C1 segment of cervical spinal cord (tissue), 14 donors: ENCODE measurements around the gene ZC3H12D.

Experiments used
- DNase-seq, 14 donors: peaks; one replicate each; lab custom pipeline; 2025; lab: John Stamatoyannopoulos, UW

The ZC3H12D gene

GRCh38 chr6:149443411-149444181 lies 41.2 kb downstream of the ZC3H12D start:
- peak in 5 of 14 donors; percentile 6 to 44 (median 17) for DNase-seq

GRCh38 chr6:149441740-149442139 lies 43.1 kb downstream of the ZC3H12D start:
- DNase-seq, result no peak

DNA sequence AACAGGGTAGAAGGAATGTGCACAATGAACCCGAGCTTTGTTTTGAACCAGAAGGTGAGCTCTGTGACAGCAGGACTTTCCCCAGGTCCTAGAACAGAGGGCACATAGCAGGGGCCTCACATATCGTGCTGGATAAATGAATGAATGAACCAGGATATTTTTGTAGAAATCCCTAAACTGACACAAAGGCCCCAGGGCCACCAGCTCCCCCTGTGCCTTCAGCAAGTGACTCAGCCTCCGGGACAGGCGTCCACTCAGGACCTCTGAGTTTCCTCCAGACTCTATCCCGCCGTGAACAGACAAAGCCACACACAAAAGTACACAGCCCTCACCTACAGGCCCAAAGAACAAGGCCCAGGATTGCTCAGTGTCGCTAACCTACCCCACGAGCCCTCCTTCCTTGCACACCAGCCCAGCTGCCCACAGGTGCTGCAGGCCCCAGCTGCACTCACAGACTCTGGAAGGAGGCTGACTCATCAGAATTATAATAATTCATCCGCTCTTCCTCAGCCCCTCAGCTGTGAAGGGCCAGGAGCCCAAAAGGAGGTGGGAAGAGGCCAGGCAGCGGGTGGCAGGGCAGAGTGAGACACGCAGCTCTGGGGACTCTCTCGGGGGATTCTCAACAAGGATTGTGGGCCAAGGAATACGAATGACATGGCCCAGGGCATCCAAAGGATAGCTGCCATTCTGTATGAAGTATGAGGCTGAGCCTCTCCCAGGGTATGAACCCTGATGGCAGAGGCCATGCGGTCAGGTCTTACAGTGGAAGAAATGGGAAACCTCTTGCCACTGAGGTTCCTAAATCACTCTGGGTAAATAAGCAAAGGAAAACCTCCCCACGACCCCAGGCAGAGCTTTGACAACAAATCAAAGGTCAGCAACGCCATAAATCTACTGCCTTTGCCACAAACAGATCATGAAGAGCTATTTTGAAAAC lies 43.8 kb downstream of the ZC3H12D start:
- DNase-seq, result no peak

- no peak for DNase-seq
Measured at GRCh38 chr6:149439626-149440025, 45.2 kb downstream of the ZC3H12D start.

GRCh38 chr6:149438855-149439254 lies 46.0 kb downstream of the ZC3H12D start:
- DNase-seq, result no peak

- DNase-seq, result no peak
Measured at GRCh38 chr6:149437212-149437611, 47.6 kb downstream of the ZC3H12D start.

DNA sequence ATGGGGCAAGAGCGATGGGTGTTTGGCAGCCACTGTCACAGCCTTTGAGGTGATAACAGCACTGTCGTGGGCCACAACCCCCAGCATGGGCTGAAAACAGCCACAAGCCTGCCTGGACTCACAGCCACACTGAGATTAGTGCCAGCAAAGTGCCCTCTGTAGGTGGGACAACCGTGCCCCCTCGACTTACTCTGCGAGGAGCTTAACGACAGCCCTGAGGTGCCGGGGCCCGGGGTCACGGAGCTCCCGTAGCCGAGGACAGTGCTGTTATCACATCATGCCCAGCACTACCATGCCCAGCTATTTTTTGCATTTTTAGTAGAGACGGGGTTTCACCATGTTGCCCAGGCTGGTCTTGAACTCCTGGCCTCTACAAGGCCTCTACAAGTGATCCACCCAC lies 48.2 kb downstream of the ZC3H12D start:
- DNase-seq, result no peak

GRCh38 chr6:149435919-149436586 lies 48.8 kb downstream of the ZC3H12D start:
- no peak for DNase-seq

GRCh38 chr6:149433881-149434280 lies 50.9 kb downstream of the ZC3H12D start:
- no peak for DNase-seq

- DNase-seq, result no peak
Measured at GRCh38 chr6:149433405-149433804, 51.4 kb downstream of the ZC3H12D start.

GRCh38 chr6:149431905-149432775 lies 52.7 kb downstream of the ZC3H12D start:
- peak; percentile 23 to 93 (median 82) for DNase-seq

DNA sequence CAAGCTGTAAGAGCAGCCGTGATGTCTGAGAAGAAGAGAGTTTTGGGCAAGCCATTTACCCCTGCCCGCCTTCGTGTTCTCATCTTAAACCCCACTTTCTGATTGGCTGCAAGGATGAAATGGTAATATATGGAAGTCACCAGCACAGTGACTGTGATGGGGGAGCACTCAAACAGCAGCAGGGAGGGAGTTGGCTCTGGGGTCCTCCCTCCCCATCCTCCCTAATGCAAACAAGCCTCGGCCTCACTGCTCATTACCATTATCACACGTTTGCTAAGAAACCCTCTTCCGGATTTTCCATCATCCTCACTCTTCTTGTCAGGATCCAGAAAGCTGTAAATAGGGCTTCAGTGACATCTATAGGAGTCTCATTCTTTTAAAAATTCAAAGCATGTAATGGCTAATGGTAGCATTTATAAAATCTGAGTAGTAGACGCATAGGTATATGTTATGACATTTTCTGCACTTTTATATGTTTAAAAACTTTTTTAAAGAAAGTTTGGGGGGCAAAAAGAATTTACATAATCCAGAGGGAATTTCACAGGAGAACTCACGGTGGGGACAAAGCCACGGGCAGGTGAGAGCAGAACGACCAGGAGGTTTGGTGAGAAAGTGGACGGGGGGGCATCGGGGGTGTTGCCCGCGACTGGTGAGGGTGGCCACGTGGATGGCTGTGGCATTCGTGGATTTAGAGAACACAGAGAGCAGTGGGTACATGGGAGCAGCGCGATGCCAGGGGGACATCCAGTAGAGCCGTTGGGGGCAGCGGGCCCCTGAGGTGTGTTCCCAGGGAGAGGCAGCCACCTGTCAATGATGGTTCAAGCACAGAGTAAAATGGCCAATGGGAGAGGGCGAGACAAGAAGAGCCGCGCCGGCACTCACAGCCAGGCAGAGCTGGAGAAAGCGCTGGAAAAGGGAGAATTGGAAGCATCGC lies 55.1 kb downstream of the ZC3H12D start:
- DNase-seq, result no peak

GRCh38 chr6:149428606-149429005 lies 56.2 kb downstream of the ZC3H12D start:
- no peak for DNase-seq

DNA sequence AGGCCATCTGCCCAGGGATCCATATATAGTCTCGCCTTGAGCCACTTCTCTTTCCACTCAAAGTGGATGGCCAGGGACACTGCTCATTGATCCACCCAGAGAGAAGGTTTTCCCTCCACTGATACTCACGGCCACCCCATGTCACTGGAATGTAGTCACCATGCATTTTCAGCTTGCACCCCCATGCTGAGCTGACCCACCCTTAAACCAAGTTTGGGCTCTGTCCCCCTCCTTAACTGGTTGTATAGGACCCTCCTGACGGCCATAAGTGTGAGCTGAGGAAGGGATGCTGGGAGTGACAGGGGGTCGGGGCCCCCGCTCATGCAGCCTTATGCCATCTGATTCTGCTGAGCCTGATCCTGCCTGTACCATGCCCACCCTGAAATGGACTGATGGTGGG lies 59.1 kb downstream of the ZC3H12D start:
- no peak for DNase-seq

- DNase-seq, result no peak
Measured at GRCh38 chr6:149425224-149425623, 59.6 kb downstream of the ZC3H12D start.

DNA sequence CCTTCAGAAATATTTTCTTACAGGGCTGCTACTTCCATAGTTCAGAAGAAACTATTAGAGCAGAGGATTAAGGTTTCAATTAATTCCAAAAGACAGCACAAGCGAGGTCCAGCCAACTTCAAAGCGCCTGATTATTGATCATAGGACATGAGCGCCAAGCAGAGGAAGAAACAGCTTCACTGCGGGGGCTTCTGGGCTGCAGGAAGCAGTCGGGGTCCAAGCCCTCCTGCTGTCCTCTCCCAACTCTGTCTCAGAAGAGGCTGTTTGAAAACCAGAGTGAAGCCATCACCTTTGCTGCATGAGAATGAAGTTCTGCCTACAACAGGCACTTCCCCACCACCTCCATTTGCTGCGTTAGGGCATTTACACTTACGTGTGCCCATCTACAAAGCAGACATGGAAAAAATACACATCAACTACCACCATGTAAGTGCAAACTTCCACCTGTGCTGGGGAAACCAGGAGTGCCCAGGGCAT lies 60.8 kb downstream of the ZC3H12D start:
- no peak for DNase-seq

DNA sequence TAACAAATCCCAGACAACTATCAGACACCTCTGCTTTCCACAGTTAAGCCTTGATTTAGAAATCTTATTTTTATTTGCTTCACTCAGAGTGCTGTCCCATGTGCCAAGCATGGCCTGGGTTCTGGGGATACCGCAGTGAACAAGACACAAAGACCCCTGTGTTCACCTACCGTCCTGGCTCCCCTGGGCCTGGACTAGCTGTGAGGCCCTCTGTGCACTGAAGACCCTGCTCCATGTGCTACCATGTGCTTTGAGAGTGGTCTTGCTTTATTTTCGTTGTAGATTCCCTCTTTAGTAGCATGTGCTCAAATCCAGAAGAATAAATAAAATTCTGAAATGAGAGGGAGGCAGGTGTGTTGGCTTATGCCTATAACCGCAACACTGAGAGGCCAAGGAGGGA lies 62.2 kb downstream of the ZC3H12D start:
- no peak for DNase-seq

DNA sequence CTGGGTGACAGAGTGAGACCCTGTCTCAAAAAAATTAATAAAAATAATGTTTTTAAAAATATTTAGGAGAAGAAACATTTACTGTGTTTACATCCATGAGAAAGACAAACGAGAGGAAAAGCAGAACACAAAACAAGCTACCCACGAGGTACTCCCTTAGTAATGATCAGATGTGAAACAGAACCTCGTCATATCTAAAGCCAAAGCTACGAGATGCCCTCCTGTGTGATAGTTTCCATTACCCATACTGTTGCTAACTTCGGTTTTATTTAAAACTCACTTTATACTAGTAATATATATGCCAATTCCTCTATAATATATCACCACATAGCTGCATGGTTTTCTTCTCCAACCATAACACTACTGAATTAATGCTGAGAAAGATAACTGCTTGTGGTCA lies 63.7 kb downstream of the ZC3H12D start:
- DNase-seq, result no peak

- DNase-seq, result no peak
Measured at GRCh38 chr6:149419696-149420404, 65.0 kb downstream of the ZC3H12D start.
